Measurements from ENCODE around the gene TDRD12. TPM values are rescaled to one million over a fixed set of nuclear protein-coding genes. Genes with fewer than 3 reads are reported as not detected.

The TDRD12 gene
- total and polyA plus RNA-seq, 2 of the 13 experiments (the other 11 are each of a cell fraction or from before 2014, with no cell fraction given): 0.03 to 0.40 TPM

DNA sequence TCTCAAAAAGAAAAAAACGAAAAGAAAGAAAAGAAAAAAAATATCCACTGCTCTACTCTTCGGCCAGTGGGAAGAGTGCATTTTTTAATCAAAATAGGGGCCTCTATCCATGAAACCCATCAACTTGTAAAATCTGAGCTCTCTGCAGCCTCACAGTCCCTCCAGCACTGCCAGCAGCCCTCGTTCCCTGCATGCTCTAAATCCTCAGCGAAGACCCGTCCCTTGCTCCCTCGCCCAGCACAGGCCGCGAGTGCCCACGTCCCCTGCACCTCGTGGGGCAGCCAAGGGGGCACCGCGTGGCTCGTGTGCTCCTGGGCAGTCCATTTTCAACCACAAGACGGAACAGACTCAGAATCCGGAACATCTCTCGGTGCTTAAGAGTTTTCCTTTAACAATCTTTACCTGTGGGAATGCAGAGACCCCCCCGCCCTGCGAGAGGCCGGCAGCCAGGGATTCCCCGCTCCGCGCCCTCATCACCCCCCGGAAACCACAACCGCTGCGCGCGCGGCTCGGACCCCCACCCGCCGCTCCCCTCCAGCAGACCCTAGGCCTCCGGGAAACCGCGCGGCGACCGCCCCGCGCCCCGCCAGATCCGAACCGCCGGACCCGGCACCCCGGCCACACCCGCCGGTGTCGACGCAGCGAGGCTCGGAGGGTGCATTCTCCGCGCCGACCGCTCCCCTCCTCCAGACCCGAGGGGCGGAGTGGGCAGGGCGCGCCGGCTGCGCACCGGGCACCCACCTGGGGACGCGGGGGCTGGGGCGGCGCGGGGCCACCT, 45.2 kb upstream of the TDRD12 start (continued):
- no peak for TF ChIP-seq SALL2 (CRISPR knock-in tag; IDR thresholded peaks at IDR 0.05)
- no peak for TF ChIP-seq WIZ (CRISPR knock-in tag; IDR thresholded peaks at IDR 0.05)
- no peak for TF ChIP-seq ZMYM2 (CRISPR knock-in tag; IDR thresholded peaks at IDR 0.05)
- no peak for TF ChIP-seq NCOA1 (CRISPR knock-in tag; IDR thresholded peaks at IDR 0.05)
- TF ChIP-seq ZFX (CRISPR knock-in tag; IDR thresholded peaks at IDR 0.05; ENCODE audit: low read depth): no peak; the same call in 1 of the 2 replicates
- TF ChIP-seq YY1 (IDR thresholded peaks at IDR 0.05; ENCODE audit: insufficient read depth, insufficient replicate concordance, low read depth, low read length): no peak
- no peak for TF ChIP-seq ZNF24 (IDR thresholded peaks at IDR 0.05)
- TF ChIP-seq RXRB (CRISPR knock-in tag; IDR thresholded peaks at IDR 0.05; ENCODE audit: borderline replicate concordance): no peak
- TF ChIP-seq FOXA1 (IDR thresholded peaks at IDR 0.05): no peak
- TF ChIP-seq FOXA1 (CRISPR knock-in tag; IDR thresholded peaks at IDR 0.05): no peak
- no peak for TF ChIP-seq SNAI1 (CRISPR knock-in tag; IDR thresholded peaks at IDR 0.05; ENCODE audit: borderline replicate concordance)
- no peak for TF ChIP-seq DNMT1 (CRISPR knock-in tag; IDR thresholded peaks at IDR 0.05)
- no peak for TF ChIP-seq CREBL2 (CRISPR knock-in tag; IDR thresholded peaks at IDR 0.05; ENCODE audit: borderline replicate concordance)
- TF ChIP-seq ZNF816 (CRISPR knock-in tag; IDR thresholded peaks at IDR 0.05; ENCODE audit: borderline replicate concordance): no peak
- peak in 1 of 2 experiments; percentile 25; a peak in 1 of 4 replicates for TF ChIP-seq ATF4 (CRISPR knock-in tag; IDR thresholded peaks at IDR 0.05)
- no peak for TF ChIP-seq ZNF83 (CRISPR knock-in tag; IDR thresholded peaks at IDR 0.05; ENCODE audit: borderline replicate concordance)
- TF ChIP-seq, protein P1, sequence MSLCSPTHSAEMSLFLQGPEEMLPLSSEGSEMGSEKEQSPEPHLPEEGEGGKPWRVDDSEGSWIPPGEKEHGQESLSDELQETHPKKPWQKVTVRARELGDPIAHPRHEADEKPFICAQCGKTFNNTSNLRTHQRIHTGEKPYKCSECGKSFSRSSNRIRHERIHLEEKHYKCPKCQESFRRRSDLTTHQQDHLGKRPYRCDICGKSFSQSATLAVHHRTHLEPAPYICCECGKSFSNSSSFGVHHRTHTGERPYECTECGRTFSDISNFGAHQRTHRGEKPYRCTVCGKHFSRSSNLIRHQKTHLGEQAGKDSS (CRISPR knock-in tag; IDR thresholded peaks at IDR 0.05; ENCODE audit: borderline replicate concordance, low read depth): no peak
- no peak for TF ChIP-seq JUND (CRISPR knock-in tag; IDR thresholded peaks at IDR 0.05)
- TF ChIP-seq, protein P2, sequence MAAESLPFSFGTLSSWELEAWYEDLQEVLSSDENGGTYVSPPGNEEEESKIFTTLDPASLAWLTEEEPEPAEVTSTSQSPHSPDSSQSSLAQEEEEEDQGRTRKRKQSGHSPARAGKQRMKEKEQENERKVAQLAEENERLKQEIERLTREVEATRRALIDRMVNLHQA (CRISPR knock-in tag; IDR thresholded peaks at IDR 0.05): no peak
- TF ChIP-seq ZNF776 (CRISPR knock-in tag; IDR thresholded peaks at IDR 0.05): peak; percentile 39; the same call in 1 of the 2 replicates
- no peak for TF ChIP-seq SPEN (CRISPR knock-in tag; IDR thresholded peaks at IDR 0.05; ENCODE audit: low read depth)
- TF ChIP-seq SUZ12 (IDR thresholded peaks at IDR 0.05; ENCODE audit: low read depth, low read length): no peak
- TF ChIP-seq MZF1 (CRISPR knock-in tag; IDR thresholded peaks at IDR 0.05; ENCODE audit: borderline replicate concordance): no peak
- TF ChIP-seq, protein P3, sequence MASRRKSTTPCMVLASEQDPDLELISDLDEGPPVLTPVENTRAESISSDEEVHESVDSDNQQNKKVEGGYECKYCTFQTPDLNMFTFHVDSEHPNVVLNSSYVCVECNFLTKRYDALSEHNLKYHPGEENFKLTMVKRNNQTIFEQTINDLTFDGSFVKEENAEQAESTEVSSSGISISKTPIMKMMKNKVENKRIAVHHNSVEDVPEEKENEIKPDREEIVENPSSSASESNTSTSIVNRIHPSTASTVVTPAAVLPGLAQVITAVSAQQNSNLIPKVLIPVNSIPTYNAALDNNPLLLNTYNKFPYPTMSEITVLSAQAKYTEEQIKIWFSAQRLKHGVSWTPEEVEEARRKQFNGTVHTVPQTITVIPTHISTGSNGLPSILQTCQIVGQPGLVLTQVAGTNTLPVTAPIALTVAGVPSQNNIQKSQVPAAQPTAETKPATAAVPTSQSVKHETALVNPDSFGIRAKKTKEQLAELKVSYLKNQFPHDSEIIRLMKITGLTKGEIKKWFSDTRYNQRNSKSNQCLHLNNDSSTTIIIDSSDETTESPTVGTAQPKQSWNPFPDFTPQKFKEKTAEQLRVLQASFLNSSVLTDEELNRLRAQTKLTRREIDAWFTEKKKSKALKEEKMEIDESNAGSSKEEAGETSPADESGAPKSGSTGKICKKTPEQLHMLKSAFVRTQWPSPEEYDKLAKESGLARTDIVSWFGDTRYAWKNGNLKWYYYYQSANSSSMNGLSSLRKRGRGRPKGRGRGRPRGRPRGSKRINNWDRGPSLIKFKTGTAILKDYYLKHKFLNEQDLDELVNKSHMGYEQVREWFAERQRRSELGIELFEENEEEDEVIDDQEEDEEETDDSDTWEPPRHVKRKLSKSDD (CRISPR knock-in tag; IDR thresholded peaks at IDR 0.05; ENCODE audit: low read depth): no peak
- no peak for TF ChIP-seq ZNF790 (CRISPR knock-in tag; IDR thresholded peaks at IDR 0.05; ENCODE audit: borderline replicate concordance)
- TF ChIP-seq EZH2 (conservative IDR thresholded peaks at IDR 0.05; ENCODE audit: low read depth, low read length): no peak
- TF ChIP-seq HMG20B (CRISPR knock-in tag; conservative IDR thresholded peaks at IDR 0.05): no peak

Data from HepG2 (cell line).